ENCODE measurements around the gene RETN. TPM values are rescaled to one million over a fixed set of nuclear protein-coding genes. Genes with fewer than 3 reads are reported as not detected.
A peak's percentile ranks its signal among the peaks of the same experiment; 100 is the strongest.

Gene RETN
- total RNA-seq, 1 experiment from 2014 or later = not detected

- peak; percentile 72 for DNase-seq (ENCODE audit: extremely low read depth, low read depth)
Measured at GRCh38 chr19:7681340-7682174, 12.7 kb downstream of the RETN start.

DNA sequence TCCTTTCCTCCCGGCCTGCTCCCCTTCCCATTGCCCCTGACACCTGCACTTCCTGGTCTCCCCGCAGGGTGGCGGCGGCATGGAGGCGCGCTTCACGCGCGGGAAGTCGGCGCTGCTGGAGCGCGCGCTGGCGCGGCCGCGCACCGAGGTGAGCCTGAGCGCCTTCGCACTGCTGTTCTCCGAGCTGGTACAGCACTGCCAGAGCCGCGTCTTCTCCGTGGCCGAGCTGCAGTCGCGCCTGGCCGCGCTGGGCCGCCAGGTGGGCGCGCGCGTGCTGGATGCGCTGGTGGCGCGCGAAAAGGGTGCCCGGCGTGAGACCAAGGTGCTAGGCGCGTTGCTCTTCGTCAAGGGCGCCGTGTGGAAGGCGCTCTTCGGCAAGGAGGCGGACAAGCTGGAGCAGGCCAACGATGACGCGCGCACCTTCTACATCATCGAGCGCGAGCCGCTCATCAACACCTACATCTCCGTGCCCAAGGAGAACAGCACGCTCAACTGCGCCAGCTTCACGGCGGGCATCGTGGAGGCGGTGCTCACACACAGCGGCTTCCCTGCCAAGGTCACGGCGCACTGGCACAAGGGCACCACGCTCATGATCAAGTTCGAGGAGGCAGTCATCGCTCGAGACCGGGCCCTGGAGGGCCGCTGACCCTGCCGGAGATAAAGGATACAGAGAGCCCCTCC is 13.5 kb downstream of the RETN start:
- no peak for DNase-seq (ENCODE audit: extremely low read depth, low read depth)

DNA sequence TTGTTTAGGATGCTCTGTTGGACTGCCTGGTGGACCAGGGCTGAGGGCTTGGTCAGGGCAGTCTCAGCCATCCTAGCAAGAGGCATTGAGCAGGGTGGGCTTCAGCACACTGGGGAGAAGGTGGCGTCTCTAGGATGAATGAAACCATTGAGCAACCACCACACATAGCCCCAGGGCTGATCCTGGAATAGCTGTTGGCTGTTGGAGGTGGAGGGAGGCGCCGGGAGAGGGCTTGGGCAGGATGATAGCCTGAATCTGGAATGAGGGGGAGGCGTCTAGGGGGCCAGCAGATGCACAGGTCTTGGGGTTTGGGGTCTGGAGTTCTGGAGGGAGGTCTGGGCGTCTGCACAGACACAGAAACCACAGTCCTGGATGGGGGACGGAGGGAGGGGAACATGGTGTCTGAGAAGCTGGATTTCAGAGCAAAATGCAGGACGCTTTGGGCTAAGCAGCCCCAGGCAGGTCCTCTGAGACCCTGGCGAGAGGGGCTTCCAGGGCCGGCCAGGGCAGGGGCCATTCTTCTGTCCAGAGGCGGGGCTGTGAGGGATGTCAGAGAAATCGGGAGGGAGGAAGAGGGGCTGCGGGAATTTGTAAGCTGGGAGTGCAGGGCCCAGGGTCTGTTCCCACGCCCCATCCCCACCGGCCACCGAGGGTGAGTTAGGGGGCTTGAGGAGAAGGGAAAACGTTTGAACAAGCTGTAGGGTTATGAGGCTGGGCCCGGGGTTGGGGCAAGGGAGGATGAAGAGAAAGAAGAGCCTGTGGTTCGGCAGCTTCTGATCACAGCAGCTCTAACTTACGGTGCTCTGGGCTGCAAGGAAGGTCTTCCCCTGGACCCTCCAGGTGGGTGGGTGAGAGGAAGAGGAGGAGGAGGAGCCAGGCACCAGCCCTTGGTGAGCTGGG is 16.9 kb downstream of the RETN start:
- no peak for DNase-seq (ENCODE audit: extremely low read depth, low read depth)

GRCh38 chr19:7687177-7687576 is 18.3 kb downstream of the RETN start:
- DNase-seq (ENCODE audit: extremely low read depth, low read depth) = no peak

GRCh38 chr19:7689165-7689564 is 20.3 kb downstream of the RETN start:
- DNase-seq (ENCODE audit: extremely low read depth, low read depth) = no peak

GRCh38 chr19:7690779-7691258 is 22.0 kb downstream of the RETN start:
- no peak for DNase-seq (ENCODE audit: extremely low read depth, low read depth)

GRCh38 chr19:7691497-7691896 is 22.6 kb downstream of the RETN start:
- DNase-seq (ENCODE audit: extremely low read depth, low read depth) = no peak

- no peak for DNase-seq (ENCODE audit: extremely low read depth, low read depth)
Measured at GRCh38 chr19:7692417-7693088, 23.7 kb downstream of the RETN start.

- no peak for DNase-seq (ENCODE audit: extremely low read depth, low read depth)
Measured at GRCh38 chr19:7694499-7694898, 25.6 kb downstream of the RETN start.

DNA sequence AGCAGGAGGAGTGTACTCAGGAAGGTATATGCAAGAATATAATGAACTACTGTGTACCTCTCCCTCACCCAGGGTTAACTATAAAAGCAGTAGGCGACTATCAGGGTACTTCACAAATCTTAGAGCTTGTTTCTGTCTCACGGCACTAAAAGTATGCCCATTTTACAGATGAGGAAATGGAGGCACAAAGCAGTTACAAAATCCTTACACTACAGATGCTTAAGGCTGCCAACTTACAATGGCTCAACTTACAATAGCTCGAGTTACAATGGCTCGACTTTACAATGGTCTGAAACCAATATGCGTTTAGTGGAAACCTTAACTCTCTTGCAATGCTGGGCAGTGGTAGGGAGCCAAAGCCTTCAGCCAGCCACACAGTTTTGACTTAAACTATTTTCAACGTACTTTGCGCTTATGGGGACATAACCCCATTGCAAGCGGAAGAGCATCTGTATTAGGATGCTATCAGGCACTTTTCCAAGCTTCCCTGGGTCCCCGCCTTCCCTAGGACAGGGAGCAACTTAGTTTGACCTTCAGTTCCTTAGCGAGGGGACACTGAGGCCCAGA is 29.0 kb downstream of the RETN start:
- DNase-seq (ENCODE audit: extremely low read depth, low read depth) = no peak

GRCh38 chr19:7698583-7698982 is 29.7 kb downstream of the RETN start:
- DNase-seq (ENCODE audit: extremely low read depth, low read depth) = no peak

GRCh38 chr19:7699003-7699402 is 30.2 kb downstream of the RETN start:
- DNase-seq (ENCODE audit: extremely low read depth, low read depth) = no peak

DNA sequence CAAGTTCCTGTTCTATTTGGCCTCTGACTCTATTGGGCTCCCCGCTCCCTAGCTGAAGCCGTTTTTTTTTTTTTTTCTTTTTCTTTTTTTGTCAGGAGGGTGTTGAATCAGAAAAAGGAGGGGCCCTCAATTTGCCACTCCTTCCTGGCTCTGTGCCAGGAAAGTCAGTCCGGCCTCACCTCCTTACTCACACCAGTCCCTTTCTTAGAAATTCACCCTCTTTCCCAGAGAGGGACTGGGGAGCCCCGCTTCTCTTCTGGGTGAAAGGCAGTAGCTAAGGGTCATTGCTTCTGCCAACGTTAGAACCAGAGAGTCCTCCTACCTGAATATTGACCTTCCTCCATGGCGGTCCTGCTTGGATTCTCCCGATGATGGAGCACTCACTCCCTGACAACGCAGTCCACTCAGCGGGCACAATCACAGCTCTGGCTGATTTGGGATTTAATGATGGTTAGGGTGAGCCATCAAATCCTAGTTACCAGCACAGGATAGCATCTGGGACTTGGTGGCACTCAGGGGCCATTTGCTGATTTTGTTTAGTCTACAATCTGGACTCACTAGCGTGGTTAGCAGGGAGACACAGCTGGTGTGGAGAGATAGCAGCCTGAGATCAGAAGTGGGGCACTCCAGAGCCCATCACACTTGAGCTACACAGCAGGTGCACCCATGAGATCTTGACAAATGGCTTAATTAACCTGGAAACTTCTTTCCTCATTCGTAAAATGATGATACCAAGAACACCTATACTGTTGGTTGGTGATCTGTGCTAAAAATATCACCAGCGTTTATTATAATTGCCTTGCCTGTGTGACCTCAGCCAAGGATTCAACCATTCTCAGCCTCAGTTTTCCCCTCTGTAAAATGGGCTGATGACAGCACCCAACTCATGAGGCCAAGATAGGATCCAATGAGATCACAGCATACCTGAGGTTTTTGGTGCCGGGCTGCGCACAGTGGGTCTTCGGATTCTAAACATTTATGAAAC is 30.9 kb downstream of the RETN start:
- DNase-seq (ENCODE audit: extremely low read depth, low read depth) = no peak

GRCh38 chr19:7701049-7701653 is 32.3 kb downstream of the RETN start:
- no peak for DNase-seq (ENCODE audit: extremely low read depth, low read depth)

DNA sequence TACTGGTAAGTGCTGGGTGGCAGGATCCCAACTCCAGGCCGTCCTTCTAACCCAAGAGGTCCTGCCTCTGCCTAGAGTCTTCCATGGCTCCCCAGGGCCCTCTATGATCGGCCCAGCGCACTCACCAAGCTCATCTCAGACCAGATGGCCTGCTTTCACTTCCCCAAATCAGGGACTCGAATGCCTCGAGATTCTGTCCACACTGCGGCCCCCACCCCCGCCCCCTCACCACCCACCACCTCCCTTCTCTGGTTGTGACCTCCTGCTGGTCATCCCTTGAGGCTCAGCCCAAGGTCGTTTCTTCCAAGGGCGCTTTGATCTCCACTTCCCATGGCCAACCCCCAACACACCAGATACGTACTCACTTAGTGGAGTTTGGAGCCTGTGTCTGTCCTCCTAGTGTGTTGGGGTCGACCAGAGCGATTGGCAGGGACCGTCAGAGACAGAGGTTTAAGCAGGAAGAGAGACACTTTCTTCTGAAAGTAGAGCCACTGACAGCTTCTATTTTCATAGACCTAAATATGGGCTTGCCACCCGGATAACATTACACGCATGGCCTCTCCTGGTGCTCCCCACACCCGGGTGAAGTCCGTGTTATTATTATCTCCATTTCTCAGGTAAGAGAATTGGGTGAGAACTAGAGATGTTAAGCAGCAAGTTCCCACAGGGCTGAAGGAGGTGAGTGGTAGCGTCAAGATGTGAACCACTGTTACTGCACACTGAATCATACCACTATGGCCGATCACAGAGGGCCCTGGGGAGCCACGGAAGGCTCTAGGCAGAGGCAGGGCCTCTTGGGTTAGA is 33.0 kb downstream of the RETN start, which contains the start of gene FCER2:
FCER2 (minus strand) TSS at position 478 of the 804 bp plus-strand sequence. CDS start 2,371 bp downstream, outside the sequence.
- no peak for DNase-seq (ENCODE audit: extremely low read depth, low read depth)

GRCh38 chr19:7703332-7703731 is 34.5 kb downstream of the RETN start:
- DNase-seq (ENCODE audit: extremely low read depth, low read depth) = no peak

DNA sequence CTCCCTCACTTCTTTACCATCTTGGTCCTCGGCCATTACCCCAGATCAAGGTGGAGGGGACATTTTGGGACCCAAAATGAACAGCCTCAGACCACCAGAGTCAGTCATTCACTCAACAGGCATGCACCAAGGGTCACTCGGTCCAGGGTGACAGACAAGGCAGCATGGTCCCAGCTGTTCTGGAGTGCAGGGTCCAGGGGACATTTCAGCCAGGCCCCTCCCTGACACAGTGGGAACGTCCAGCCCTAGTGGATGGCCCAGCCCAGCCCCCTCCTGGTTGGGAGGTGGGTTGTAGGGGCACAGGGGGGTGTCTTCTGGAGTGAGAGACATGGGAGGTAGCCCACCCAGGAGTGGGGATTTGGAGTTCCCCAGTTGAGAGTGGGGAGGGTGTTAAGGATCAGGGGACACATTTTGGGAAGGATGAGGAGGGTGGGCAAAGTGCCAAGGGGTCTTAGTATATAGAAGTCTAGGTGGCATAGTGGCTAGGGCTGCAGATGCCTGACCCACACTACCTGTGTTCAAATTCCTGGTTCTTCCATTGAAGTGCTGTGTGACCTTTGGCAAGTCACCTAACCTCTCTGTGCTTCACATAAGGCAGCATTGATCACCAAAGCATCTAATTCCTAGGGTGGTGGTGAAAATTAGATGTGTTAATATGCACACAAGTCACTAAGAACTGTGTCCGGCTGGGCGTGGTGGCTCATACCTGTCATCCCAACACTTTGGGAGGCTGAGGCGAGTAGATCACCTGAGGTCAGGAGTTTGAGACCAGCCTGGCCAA is 35.6 kb downstream of the RETN start:
- no peak for DNase-seq (ENCODE audit: extremely low read depth, low read depth)
